ENCODE measurements around the gene FAP.

Gene FAP

GRCh38 chr2:162244541-162245031, 1.3 kb upstream of the FAP start:
- no peaks in the 10 kb centered on the region for H3K36me3 ChIP-seq (ENCODE audit: control insufficient read depth in 1 of 2, insufficient read depth in 2 of 2, low read length in 2 of 2)
- no peaks in the 10 kb centered on the region for H3K9me3 ChIP-seq (ENCODE audit: control insufficient read depth in 1 of 2, low read length in 2 of 2)
- H3K27me3 ChIP-seq (ENCODE audit: control insufficient read depth in 1 of 2, insufficient read depth in 2 of 2, low read length in 2 of 2): peaks cover 0 to 4% of the 10 kb centered on the region in 2 donors
- no peak overlapping the region for H3K9ac ChIP-seq (ENCODE audit: low read depth in 1 of 2, low read length in 2 of 2)
- H3K4me1 ChIP-seq (ENCODE audit: control insufficient read depth in 1 of 2, insufficient read depth in 2 of 2, low read length in 2 of 2): no peaks in the 10 kb centered on the region
- H3K4me3 ChIP-seq (ENCODE audit: low read depth in 1 of 2, low read length in 2 of 2): no peak overlapping the region
- H3K27ac ChIP-seq (ENCODE audit: low read depth, low read length): no peak overlapping the region

GRCh38 chr2:162243715-162244114, 470 bp upstream of the FAP start:
- Histone ChIP-seq H3K36me3 (ENCODE audit: control insufficient read depth in 1 of 2, insufficient read depth in 2 of 2, low read length in 2 of 2) (no peaks in the 10 kb centered on the region), H3K9me3 (ENCODE audit: control insufficient read depth in 1 of 2, low read length in 2 of 2) (no peaks in the 10 kb centered on the region), H3K9ac (ENCODE audit: low read depth in 1 of 2, low read length in 2 of 2) (no peak overlapping the region), H3K27ac (ENCODE audit: low read depth, low read length) (no peak overlapping the region), H3K4me3 (ENCODE audit: low read depth in 1 of 2, low read length in 2 of 2) (no peak overlapping the region), H3K27me3 (ENCODE audit: control insufficient read depth in 1 of 2, insufficient read depth in 2 of 2, low read length in 2 of 2) (peaks cover 0 to 4% of the 10 kb centered on the region in 2 donors), H3K4me1 (ENCODE audit: control insufficient read depth in 1 of 2, insufficient read depth in 2 of 2, low read length in 2 of 2) (no peaks in the 10 kb centered on the region)

- no peak overlapping the region for H3K27ac ChIP-seq (ENCODE audit: low read depth, low read length)
- H3K36me3 ChIP-seq (ENCODE audit: control insufficient read depth in 1 of 2, insufficient read depth in 2 of 2, low read length in 2 of 2): no peaks in the 10 kb centered on the region
- no peaks in the 10 kb centered on the region for H3K9me3 ChIP-seq (ENCODE audit: control insufficient read depth in 1 of 2, low read length in 2 of 2)
- no peak overlapping the region for H3K9ac ChIP-seq (ENCODE audit: low read depth in 1 of 2, low read length in 2 of 2)
- H3K27me3 ChIP-seq (ENCODE audit: control insufficient read depth in 1 of 2, insufficient read depth in 2 of 2, low read length in 2 of 2): peaks cover 0 to 4% of the 10 kb centered on the region in 2 donors
- H3K4me1 ChIP-seq (ENCODE audit: control insufficient read depth in 1 of 2, insufficient read depth in 2 of 2, low read length in 2 of 2): no peaks in the 10 kb centered on the region
- no peak overlapping the region for H3K4me3 ChIP-seq (ENCODE audit: low read depth in 1 of 2, low read length in 2 of 2)
These were observed 512 bp downstream of the FAP start for GRCh38 chr2:162242586-162243280.

GRCh38 chr2:162241571-162241970, 1.7 kb downstream of the FAP start:
- no peaks in the 10 kb centered on the region for H3K9me3 ChIP-seq (ENCODE audit: control insufficient read depth in 1 of 2, low read length in 2 of 2)
- no peak overlapping the region for H3K4me3 ChIP-seq (ENCODE audit: low read depth in 1 of 2, low read length in 2 of 2)
- H3K27ac ChIP-seq (ENCODE audit: low read depth, low read length): no peak overlapping the region
- H3K27me3 ChIP-seq (ENCODE audit: control insufficient read depth in 1 of 2, insufficient read depth in 2 of 2, low read length in 2 of 2): peaks cover 0 to 4% of the 10 kb centered on the region in 2 donors
- no peaks in the 10 kb centered on the region for H3K4me1 ChIP-seq (ENCODE audit: control insufficient read depth in 1 of 2, insufficient read depth in 2 of 2, low read length in 2 of 2)
- no peaks in the 10 kb centered on the region for H3K36me3 ChIP-seq (ENCODE audit: control insufficient read depth in 1 of 2, insufficient read depth in 2 of 2, low read length in 2 of 2)
- H3K9ac ChIP-seq (ENCODE audit: low read depth in 1 of 2, low read length in 2 of 2): no peak overlapping the region

- H3K4me3 ChIP-seq (ENCODE audit: low read depth in 1 of 2, low read length in 2 of 2): no peak overlapping the region
- no peaks in the 10 kb centered on the region for H3K36me3 ChIP-seq (ENCODE audit: control insufficient read depth in 1 of 2, insufficient read depth in 2 of 2, low read length in 2 of 2)
- no peak overlapping the region for H3K9ac ChIP-seq (ENCODE audit: low read depth in 1 of 2, low read length in 2 of 2)
- H3K9me3 ChIP-seq (ENCODE audit: control insufficient read depth in 1 of 2, low read length in 2 of 2): no peaks in the 10 kb centered on the region
- H3K27ac ChIP-seq (ENCODE audit: low read depth, low read length): no peak overlapping the region
- no peaks in the 10 kb centered on the region for H3K4me1 ChIP-seq (ENCODE audit: control insufficient read depth in 1 of 2, insufficient read depth in 2 of 2, low read length in 2 of 2)
- no peaks in the 10 kb centered on the region for H3K27me3 ChIP-seq (ENCODE audit: control insufficient read depth in 1 of 2, insufficient read depth in 2 of 2, low read length in 2 of 2)
These were observed 8.4 kb downstream of the FAP start for GRCh38 chr2:162234620-162235462.

- H3K9me3 ChIP-seq (ENCODE audit: control insufficient read depth in 1 of 2, low read length in 2 of 2): no peaks in the 10 kb centered on the region
These were observed 10.0 kb downstream of the FAP start for GRCh38 chr2:162233197-162233596.

GRCh38 chr2:162232671-162233070, 10.6 kb downstream of the FAP start:
- no peaks in the 10 kb centered on the region for H3K36me3 ChIP-seq (ENCODE audit: control insufficient read depth in 1 of 2, insufficient read depth in 2 of 2, low read length in 2 of 2)
- no peak overlapping the region for H3K27ac ChIP-seq (ENCODE audit: low read depth, low read length)
- no peak overlapping the region for H3K9ac ChIP-seq (ENCODE audit: low read depth in 1 of 2, low read length in 2 of 2)
- no peaks in the 10 kb centered on the region for H3K4me1 ChIP-seq (ENCODE audit: control insufficient read depth in 1 of 2, insufficient read depth in 2 of 2, low read length in 2 of 2)
- no peak overlapping the region for H3K4me3 ChIP-seq (ENCODE audit: low read depth in 1 of 2, low read length in 2 of 2)
- H3K27me3 ChIP-seq (ENCODE audit: control insufficient read depth in 1 of 2, insufficient read depth in 2 of 2, low read length in 2 of 2): no peaks in the 10 kb centered on the region
- H3K9me3 ChIP-seq (ENCODE audit: control insufficient read depth in 1 of 2, low read length in 2 of 2): no peaks in the 10 kb centered on the region

More at GRCh38 chr2:162233197-162233596, 10.0 kb downstream of the FAP start:
- Histone ChIP-seq H3K4me3 (ENCODE audit: low read depth in 1 of 2, low read length in 2 of 2) (no peak overlapping the region), H3K27ac (ENCODE audit: low read depth, low read length) (no peak overlapping the region), H3K4me1 (ENCODE audit: control insufficient read depth in 1 of 2, insufficient read depth in 2 of 2, low read length in 2 of 2) (no peaks in the 10 kb centered on the region), H3K36me3 (ENCODE audit: control insufficient read depth in 1 of 2, insufficient read depth in 2 of 2, low read length in 2 of 2) (no peaks in the 10 kb centered on the region), H3K27me3 (ENCODE audit: control insufficient read depth in 1 of 2, insufficient read depth in 2 of 2, low read length in 2 of 2) (no peaks in the 10 kb centered on the region), H3K9ac (ENCODE audit: low read depth in 1 of 2, low read length in 2 of 2) (no peak overlapping the region)

GRCh38 chr2:162232027-162232426, 11.2 kb downstream of the FAP start:
- no peak overlapping the region for H3K27ac ChIP-seq (ENCODE audit: low read depth, low read length)
- H3K27me3 ChIP-seq (ENCODE audit: control insufficient read depth in 1 of 2, insufficient read depth in 2 of 2, low read length in 2 of 2): no peaks in the 10 kb centered on the region
- H3K9ac ChIP-seq (ENCODE audit: low read depth in 1 of 2, low read length in 2 of 2): no peak overlapping the region
- no peak overlapping the region for H3K4me3 ChIP-seq (ENCODE audit: low read depth in 1 of 2, low read length in 2 of 2)
- no peaks in the 10 kb centered on the region for H3K9me3 ChIP-seq (ENCODE audit: control insufficient read depth in 1 of 2, low read length in 2 of 2)
- H3K36me3 ChIP-seq (ENCODE audit: control insufficient read depth in 1 of 2, insufficient read depth in 2 of 2, low read length in 2 of 2): no peaks in the 10 kb centered on the region
- H3K4me1 ChIP-seq (ENCODE audit: control insufficient read depth in 1 of 2, insufficient read depth in 2 of 2, low read length in 2 of 2): no peaks in the 10 kb centered on the region

GRCh38 chr2:162230761-162231160, 12.5 kb downstream of the FAP start:
- H3K9ac ChIP-seq (ENCODE audit: low read depth in 1 of 2, low read length in 2 of 2): no peak overlapping the region
- no peaks in the 10 kb centered on the region for H3K4me1 ChIP-seq (ENCODE audit: control insufficient read depth in 1 of 2, insufficient read depth in 2 of 2, low read length in 2 of 2)
- H3K27me3 ChIP-seq (ENCODE audit: control insufficient read depth in 1 of 2, insufficient read depth in 2 of 2, low read length in 2 of 2): no peaks in the 10 kb centered on the region
- no peak overlapping the region for H3K4me3 ChIP-seq (ENCODE audit: low read depth in 1 of 2, low read length in 2 of 2)
- no peaks in the 10 kb centered on the region for H3K9me3 ChIP-seq (ENCODE audit: control insufficient read depth in 1 of 2, low read length in 2 of 2)
- H3K36me3 ChIP-seq (ENCODE audit: control insufficient read depth in 1 of 2, insufficient read depth in 2 of 2, low read length in 2 of 2): no peaks in the 10 kb centered on the region
- no peak overlapping the region for H3K27ac ChIP-seq (ENCODE audit: low read depth, low read length)

GRCh38 chr2:162226836-162227235, 16.4 kb downstream of the FAP start:
- no peak overlapping the region for H3K9ac ChIP-seq (ENCODE audit: low read depth in 1 of 2, low read length in 2 of 2)
- H3K4me3 ChIP-seq (ENCODE audit: low read depth in 1 of 2, low read length in 2 of 2): no peak overlapping the region

More at GRCh38 chr2:162226836-162227235, 16.4 kb downstream of the FAP start:
- Histone ChIP-seq H3K27ac (ENCODE audit: low read depth, low read length) (no peak overlapping the region), H3K4me1 (ENCODE audit: control insufficient read depth in 1 of 2, insufficient read depth in 2 of 2, low read length in 2 of 2) (no peaks in the 10 kb centered on the region), H3K27me3 (ENCODE audit: control insufficient read depth in 1 of 2, insufficient read depth in 2 of 2, low read length in 2 of 2) (no peaks in the 10 kb centered on the region), H3K9me3 (ENCODE audit: control insufficient read depth in 1 of 2, low read length in 2 of 2) (no peaks in the 10 kb centered on the region), H3K36me3 (ENCODE audit: control insufficient read depth in 1 of 2, insufficient read depth in 2 of 2, low read length in 2 of 2) (no peaks in the 10 kb centered on the region)

Data from duodenal mucosa (tissue), 2 donors.